PC-9 (cell line): ENCODE data around the gene CPLX3.

Experiments used
- CTCF ChIP-seq: fragments of 200-600 bp; sonication (generic); conservative IDR thresholded peaks from 2 replicates; pipeline ENCODE4 v1.6.1; 2017; ENCODE audit warnings: mixed run types, antibody characterized with exemption, mild to moderate bottlenecking, moderate library complexity
- EZH2 ChIP-seq: fragments of 200-600 bp; sonication (generic); IDR thresholded peaks from 2 replicates; pipeline ENCODE4 v1.8.0; 2017; ENCODE audit warnings: antibody characterized with exemption, low read depth

GRCh38 chr15:74836846-74837245 lies 10.4 kb downstream of the CPLX3 start:
- TF ChIP-seq CTCF (no peak), EZH2 (no peak)
